ENCODE measurements around the gene DLGAP1.

The DLGAP1 gene

DNA sequence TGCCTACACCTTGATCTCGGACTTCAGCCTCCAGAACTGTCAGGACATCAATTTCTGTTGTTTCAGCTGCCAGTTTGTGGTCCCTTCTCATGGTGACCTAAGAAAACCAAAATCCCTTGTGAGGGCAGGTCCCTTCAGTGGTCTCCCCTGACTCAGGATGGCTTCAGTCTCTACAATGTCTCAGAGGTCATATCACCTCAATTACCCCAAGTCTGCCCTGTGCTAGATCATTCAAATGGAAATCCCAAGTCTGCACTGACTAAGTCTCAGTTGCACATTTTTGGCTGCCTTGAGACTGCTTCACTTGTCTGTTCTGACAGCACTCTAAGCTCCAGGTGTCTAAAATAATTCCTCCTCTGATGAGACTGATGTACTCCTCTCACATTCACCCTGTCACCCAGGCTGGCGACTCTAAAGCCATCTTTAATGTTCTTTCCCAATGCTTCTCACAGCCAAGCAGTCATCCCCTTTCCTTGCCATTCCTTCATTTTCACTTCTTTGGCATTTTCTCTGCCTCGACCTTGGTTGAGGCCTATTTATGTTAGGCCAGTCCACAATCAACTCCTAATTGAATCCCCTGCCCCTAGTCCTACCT, 470.8 kb downstream of the DLGAP1 start:
- DNase-seq, result no peak

DNA sequence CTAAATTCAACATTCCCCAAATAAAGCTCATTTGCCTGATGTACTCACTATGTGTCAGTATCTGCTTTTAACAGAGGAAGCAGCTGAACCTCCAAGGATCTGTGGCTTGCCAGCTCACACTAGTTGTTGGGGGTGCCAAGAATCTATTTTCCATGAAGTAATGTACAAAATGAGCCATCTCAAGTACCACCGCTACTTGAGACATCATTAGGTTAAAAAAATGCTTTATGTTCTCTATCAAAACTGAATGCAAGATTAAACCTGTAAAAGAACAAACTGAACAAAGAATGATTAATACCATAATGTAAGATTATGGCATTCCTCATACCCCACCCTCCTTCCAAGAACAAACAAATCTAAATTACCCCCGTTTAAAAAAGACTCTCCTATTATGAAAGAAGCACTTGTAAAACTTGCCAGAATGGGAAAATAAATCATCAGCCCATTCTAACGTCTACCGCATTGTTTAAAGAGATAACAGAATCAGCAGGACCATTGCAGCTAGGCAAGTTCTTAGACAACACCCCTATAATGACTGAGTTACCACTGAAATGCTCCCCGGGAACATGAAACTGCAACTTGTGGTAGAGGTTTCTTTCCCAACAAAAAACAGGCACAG, 471.6 kb downstream of the DLGAP1 start:
- DNase-seq, result no peak

DNA sequence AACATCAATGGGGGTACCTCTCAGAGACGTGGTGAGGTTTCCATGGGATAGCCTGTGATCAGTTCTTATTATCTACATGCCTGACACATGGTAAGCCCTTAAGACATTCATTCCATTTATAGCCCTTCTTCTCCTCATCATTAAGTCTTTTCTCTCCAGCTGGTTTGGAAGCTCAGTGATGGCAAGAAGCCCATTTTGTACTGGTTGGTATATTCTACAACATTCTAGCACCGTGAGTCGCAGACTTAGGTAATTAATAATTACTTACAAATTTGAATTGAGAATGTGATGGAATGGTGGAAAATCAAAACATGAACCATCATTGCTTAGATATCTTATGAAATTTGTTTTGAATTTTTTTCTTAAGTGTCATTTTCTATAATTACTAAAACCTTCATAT, 472.6 kb downstream of the DLGAP1 start:
- DNase-seq, result no peak

DNA sequence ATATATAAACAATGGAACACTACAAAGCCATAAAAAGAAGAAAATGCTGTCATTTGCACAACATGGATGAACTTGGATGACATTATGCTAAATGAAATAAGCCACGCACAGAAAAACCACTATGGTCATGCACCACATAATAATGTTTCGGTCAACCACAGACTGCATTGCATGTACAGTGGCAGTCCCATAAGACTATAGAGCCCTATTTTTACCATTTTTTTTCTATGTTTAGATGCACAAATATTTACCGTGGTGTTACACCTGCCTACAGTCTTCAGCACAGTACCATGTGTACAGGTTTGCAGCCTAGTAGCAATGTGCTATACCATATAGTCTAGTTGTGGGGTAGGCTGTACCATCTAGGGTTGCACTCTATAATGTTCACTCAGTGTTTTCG, 476.1 kb downstream of the DLGAP1 start:
- no peak for DNase-seq

DNA sequence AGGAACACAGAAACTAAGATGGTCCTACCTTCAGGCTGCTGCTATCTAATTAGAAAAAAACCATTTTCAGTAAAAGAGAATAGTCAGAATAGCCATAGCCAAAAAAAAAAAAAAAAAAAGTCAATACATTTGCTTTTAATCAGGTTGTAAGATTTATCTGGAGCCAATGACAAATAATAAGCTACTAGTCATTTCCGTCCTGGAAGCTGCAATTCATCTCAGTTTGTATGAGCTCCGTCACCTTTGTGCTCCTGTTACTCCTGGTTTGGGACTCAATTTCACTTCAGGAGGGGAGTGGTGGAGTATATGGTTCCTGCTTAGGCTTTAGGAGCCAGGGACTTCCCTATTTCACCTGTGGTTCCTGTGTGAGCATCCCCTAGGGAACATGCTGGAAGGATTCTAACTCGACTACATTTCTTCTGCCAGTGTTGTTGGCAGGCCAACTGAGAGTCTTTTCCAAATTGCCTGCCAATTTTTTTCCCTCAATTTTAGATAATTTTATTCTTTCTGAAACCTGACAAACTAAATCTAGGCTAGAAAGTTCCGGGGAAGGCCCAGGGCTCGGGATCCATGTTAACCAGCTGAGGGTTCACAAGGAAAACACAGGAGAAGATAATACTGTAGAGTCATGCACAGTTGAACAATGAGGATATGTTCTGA, 481.8 kb downstream of the DLGAP1 start:
- DNase-seq, result no peak

DNA sequence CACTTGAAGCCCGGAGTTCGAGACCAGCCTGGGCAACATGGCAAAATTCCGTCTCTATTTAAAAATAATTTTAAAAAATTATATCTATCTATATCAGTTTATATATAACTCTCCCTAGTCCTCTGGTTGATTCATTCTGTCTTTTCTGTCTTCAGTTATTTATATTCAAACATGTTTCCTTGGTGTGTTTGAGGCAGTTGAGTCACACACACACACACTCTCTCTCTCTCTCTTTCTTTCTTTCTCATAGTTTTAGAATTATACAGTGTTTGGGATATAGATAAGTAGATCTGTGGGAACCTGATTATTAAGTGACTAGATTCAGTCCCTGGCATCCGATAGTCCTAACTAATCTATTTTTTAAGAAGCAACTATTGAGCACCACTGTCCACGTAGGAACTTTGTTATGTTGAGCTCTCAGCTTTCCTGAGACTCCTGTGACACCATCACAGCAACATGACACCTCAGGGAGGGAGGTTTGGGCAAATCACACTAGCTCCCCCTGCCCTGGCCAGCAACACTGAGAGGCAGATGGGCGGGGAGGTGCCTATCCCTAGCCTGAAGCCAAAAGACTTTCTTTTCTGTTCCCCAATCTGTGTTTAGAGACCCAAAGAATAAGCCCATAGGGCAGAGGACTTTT, 482.7 kb downstream of the DLGAP1 start:
- no peak for DNase-seq

DNA sequence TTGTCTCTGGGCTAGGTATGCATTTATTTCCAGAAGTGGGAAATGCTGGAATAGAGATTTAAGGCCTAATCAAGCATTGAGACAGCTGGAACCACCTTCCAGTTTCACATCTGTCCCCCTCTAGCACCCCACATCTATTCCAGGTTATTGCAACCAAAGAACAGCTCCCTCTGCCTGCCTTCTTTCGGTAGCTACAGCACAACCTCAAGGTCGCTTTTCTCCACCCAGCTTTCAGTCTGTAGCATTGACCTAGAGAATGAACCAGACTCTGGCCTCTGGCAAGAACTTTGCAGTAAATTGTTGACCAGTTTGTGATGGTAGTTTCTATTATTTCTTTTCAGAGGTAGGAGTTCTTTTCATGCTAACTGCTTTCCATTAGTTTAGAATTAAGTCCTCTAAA, 484.2 kb downstream of the DLGAP1 start:
- DNase-seq, result no peak

DNA sequence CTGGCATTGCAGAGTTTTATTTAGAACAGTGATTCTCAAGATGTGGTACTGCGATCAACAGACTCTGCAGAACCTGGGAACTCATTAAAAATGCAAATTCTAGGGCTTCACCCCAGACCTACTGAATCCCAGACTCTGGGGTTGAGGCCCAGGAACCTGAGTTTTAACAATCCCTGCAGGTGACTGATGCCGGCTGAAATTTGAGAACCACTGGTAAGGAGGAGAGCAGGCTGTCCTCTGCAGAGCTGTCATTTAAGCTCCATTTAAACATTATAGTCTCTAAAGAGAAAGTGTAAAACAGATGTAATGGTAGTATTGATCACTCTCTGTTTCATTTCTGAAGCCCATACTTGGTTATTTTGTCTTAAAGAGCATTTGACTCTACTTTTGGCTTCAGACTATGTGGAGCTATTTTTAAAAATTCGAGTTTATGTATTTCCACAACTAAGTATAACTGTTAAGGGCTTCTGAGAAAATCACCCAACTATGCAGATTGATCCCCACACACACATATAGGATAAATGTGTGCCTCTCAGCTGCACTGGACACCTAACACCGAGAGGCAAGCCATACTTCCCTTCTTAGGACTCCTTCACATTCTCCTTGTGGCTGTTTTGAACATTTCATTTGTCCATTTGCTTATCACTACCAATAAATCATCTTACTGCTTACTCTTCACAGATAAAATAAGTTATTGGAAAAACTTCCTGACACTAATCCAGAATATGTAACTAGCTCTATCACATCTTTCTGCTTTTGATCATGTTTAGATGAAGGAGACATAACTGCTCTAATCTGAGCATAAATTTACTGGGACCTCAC, 487.5 kb downstream of the DLGAP1 start:
- no peak for DNase-seq

DNA sequence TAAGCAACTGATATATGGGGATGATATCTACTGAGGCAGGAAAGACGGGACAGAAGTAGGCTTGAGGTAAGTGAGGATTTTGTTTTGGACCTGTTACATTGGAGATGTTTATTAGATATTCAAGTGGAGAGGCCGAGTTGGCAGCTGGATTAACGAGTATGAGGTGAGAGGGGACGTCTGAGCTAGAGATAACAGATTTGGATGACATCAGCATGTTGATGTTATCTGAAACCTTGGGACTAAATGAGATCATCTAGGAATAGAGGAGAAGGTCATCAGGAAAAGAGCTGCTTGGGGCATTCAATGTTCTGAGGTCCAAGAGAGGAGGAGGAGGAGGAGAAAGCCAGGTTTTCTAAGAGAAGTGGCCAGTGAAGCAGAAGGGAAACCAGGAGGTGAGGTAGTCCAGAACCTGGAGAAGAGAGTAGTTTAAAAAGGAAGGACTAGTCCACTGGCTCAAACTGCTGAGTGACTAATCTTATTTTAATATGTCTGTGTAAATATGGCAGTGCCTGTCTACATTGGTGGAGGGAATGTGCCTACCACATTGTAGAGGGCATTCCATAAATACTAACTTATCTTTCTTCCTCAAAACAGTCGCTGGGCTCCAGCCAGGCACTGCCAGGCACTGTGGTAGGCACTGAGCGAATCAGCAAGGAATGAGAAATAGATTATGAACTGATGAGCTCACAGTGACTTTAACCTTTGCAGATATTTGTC, 488.3 kb downstream of the DLGAP1 start:
- DNase-seq, result no peak

DNA sequence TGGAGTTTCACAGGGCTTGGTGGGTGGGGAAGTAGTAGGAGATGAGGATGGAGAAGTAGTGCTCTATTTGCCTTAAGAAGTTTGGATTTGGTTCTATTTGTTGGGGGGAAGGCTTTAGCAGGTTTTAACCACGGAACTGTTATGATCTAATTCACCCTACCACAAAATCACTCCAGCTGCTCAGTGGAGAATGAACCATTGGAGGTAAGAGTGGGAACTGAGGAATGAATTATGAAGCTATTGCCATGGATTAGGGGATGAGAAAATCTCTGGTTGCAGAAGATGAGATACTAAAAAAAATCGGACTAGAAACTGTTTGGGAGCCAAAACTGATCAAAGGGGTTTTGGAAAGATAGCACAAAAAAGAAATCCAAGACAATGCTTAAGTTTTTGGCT, 488.9 kb downstream of the DLGAP1 start:
- DNase-seq, result no peak

DNA sequence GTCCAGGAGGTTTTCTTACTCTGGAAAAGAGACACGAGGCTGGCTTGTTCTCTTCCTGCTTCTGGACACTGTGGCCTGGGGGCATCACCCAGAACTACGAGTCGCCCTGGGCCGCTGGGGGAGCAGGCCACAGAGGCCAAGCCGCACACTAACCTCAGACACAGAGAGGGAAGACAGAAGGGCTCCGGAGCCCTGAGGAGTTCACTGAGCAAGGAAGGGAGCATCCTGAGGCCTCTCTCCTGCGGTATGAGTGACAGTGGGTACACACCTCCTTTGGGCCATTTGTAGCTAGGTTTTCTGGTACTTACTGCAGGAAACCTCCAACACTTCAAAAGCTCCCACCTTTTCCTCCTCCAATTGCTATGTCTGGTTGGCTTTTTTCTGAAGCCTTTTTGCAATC, 494.1 kb downstream of the DLGAP1 start:
- DNase-seq, result no peak

DNA sequence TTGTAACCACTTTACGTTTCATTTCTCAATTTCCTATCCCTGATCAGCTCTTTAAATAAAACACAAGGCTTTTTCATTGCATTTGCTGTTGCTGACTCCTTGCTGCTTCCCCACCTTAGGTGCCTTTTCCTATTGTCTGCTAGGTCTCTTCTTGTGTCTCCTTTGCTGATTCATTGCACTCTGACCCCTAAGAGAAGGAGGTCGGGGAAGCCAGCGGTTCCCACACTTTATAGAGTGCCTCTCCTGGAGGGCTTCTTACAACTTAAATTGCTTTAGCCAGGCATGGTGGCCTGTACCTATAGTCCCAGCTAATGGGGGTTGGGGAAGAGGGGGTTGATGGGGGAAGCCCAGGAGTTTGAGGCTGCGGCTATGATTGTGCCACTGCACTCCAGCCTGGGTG, 495.0 kb downstream of the DLGAP1 start:
- no peak for DNase-seq

DNA sequence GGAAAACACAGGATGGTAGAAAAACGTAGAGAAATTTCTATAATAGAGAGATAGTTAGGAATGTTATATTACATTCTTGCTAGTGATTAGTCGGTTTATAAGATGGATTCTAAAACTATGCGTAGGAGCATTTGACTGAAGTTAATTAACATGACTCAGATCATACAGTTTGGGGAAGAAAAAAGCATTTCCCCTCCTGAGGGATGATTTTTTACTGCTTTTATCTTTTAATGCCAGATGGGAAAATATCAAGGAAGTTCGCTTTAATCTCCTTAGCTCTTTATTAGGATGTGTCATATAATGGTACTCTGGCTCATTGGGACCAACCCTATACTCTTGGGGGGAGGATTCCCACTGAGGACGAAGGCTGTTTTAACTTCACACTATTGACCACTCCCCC, 503.1 kb downstream of the DLGAP1 start:
- no peak for DNase-seq

DNA sequence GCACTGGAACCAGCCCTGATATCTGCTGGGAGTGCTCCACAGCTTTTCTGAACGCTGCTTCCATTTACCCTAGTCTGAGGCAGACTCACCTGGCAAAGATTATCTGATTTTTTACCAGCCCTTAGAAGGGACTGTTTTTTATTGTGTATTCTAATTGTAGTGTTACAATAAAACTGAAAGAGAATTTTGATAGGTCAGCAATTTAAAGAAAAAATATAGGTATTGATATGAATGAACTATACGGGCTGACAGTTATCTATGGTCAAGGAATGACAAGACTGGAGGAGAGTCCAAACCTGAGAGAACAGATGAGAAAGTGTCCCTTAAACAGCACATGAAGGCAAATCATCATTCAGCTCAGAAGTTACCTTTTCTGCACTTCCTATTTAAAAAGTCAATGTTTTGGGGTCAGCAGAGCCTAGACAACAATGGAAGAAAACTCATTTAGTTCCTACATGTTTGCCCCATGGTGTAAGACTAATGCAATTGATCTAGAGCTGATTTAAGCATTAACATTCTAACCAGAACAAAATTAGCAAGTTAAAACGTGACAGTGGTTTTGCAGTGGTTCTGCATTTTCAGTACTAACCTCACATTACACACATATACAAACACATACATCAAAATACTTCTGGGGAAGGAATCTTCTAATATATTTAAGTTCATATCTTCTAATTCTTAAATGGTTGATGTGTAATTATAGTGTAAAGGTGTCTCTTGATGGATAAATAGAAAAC, 504.3 kb downstream of the DLGAP1 start:
- no peak for DNase-seq

DNA sequence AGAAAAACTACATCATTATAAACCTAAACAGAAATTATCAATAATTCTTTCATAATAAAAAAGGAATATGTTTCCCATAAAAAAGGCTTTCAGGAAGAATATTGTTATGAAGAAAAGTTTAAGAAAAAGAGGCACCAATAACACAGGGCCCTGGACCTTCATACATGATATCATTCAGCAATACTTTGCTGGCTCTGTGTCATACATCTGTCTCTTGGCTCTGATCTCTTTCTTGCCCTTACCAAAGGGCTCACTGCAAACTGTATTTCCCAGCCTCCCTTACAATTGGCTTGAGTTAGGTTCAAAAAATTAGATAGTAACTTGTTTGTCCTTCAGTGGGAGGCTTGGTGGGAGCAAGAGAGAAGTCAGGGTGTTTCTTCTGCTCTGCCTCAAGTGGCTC, 506.1 kb downstream of the DLGAP1 start:
- DNase-seq, result no peak

DNA sequence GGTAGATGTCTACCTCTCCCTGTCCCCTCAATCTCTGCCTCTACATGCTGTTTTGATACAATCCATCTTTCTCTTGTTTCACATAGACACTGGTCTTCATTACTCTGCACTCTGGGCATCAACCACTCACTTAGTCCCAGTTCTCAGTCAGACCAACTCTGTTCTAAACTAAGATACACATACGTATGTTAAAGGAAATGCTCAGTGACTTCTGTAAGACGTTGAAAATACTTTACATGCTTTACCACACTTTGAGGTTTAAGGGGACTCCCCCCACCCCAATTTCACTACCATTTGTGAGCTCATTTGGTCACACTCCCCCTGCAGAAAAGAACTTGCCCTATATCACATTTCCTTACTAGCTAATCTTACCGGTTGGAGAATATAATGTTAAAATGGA, 507.7 kb downstream of the DLGAP1 start:
- no peak for DNase-seq

DNA sequence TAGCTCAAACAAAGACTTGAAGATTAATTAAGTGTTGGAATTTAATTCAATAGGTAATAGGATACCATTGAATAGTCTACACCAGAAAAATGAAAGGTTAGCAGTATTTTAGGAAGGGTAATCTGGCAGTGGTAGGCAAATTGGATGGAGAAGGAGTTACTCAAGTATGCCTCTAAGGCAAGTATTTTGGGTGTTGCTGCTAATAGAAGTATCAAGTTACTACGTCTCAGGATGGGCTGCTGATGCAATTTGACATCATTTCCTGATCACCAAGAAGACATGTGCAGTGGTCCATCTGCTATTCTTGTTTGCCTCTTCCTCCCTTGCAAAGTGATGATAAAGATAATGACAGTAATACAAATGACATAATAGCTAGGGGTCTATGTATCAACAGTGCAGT, 519.8 kb downstream of the DLGAP1 start:
- DNase-seq, result no peak

DNA sequence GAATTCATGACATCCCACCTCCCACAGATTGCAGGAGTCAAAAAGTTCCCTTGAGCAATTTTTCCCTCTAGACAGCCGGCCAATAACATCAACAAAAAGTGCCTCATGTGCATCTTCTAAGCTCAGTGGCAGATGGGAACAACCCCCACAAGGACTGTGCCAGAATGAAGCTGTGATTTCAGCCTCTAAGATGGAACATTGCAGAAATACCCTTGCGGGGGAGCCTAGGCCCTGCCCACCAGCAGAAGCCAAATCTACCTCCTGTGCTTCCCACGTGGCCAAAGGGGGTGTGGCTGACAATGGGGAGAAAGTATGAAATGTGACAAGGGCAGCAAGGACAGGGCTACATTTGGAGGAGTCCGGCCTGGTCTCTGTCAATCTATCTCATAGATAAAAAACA, 522.8 kb downstream of the DLGAP1 start:
- DNase-seq, result no peak

DNA sequence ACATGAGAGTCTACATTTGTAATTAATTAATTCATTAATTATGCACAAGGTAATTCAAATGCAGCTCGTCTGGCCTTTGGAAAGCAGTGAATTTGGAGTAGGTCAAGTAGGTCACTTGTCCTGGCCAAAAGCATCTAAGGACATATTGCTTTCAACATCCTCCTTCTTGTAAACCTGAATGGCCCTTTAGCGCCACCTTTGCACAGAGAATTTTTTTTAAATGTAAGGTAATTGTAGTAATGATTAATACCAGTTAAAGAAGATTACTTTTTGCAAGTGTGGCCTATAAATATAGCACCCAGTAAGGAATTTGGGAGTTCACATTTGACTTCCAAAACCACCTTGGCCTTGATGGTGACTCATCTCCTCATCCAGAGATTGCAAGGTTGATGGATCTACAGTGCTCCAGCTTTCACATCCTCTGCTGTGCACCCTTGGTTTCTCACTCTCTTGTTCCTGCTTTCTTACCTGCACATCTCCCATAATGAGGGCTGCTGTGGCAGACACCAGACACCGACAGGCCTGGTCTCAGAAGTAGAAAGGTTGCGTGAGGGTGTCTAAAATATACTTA, 523.5 kb downstream of the DLGAP1 start:
- no peak for DNase-seq

DNA sequence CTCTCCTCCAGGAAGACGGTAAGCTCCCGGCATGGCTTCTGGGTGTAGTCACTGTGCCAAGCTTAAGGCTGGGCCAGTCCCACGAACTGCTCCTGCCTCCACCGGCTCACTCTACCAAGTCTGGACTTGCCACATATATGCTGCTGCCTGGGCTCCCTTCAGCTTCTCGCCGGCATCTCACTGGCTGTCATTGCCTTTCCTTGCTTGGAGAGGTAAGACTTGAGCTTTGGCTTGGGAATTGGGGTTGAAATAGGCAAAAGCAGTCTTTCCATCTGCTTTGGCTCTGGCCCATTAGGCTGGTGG, 524.1 kb downstream of the DLGAP1 start:
- DNase-seq, result no peak

DNA sequence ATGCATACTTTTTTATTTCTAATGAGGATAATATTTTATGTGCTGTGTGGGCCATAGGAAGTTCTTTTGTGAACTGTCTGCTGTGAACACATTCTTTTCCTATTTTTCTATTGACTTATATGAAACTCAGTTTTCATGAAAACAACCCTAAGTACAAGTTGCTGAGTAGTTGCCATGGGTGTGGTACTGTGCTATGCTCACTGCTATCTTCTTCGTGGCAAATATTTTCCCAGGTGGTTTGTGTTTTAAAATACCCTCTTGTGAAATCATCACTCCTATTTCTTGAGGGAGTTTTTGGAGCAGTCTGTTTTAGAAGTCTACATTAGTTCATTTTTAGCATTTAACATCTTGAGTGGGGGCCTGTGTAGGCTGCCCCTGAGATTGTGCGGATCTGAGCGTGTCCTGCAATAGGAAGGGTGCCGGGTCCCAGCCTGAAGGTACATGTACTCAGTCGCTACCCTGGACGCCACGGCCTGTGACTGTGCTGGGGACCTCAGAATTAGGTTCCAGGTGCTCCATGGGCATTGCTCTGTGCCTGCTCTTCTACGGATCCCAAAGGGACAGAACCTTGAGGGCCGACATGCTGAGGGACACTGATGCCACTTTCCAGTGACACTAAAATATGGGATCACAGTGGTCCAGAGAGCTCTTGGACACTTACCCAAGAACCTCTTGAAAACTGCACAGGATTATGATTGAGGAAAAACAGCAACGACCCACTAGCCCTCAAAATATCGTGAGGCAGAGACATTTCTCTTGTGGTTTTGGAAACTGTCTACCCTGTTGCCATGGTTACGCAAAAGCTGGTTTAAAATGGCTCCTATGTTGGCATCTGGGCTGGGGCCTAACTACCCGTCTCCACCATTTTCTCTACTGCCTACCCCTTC, 524.7 kb downstream of the DLGAP1 start:
- DNase-seq, result no peak
